H1 (cell line): ENCODE measurements around the gene BLCAP. TPM values are rescaled to one million over a fixed set of nuclear protein-coding genes. Genes with fewer than 3 reads are reported as not detected.

Source experiments
- EP300 ChIP-seq, 2 experiments: IDR thresholded peaks; 1 replicate in 1 of 2; 2 replicates in 1 of 2; pipeline ENCODE4 v1.6.1; 2011 to 2012; ENCODE audit warnings: low read depth in 2 of 2, low read length in 2 of 2, mild to moderate bottlenecking in 2 of 2, borderline replicate concordance in 1 of 2, inconsistent platforms in 1 of 2, moderate library complexity in 1 of 2
- HDAC2 ChIP-seq, 2 experiments: fragments of 300-600 bp in 1 of 2; sonication (generic) in 1 of 2; IDR thresholded peaks; 2 replicates each; pipeline ENCODE4 v1.6.1; 2011 to 2012; ENCODE audit warnings: low read depth in 2 of 2, low read length in 2 of 2, mild to moderate bottlenecking in 2 of 2, moderate library complexity in 2 of 2, borderline replicate concordance in 1 of 2, inconsistent platforms in 1 of 2
- PHF8 ChIP-seq: fragments of 200-600 bp; sonication (generic); conservative IDR thresholded peaks from 2 replicates; pipeline ENCODE4 v1.7.1; 2012; ENCODE audit warnings: low read depth, mild to moderate bottlenecking, inconsistent platforms, low read length, moderate library complexity
- RFX5 ChIP-seq: IDR thresholded peaks from 2 replicates; pipeline ENCODE4 v1.6.1; 2011; ENCODE audit warnings: low read depth, low read length, improper control_type of control experiment, borderline replicate concordance
- ZNF274 ChIP-seq: IDR thresholded peaks from 2 replicates; pipeline ENCODE4 v1.7.0; 2012; ENCODE audit warnings: low read length, borderline replicate concordance; ENCODE audit errors: extremely low read depth
- polyA plus RNA-seq, 7 experiments: library from polyadenylated mRNA; depleted of rRNA in 3 of 7; stranded (reverse) in 5 of 7; unstranded in 2 of 7; fragments of >200 nt in 5 of 7; fragments of 200-250 nt in 2 of 7; gene quantifications; 1 replicate in 5 of 7; 2 replicates in 1 of 7; 4 replicates in 1 of 7; pipeline versions ENCODE4 v1.2.1 to v1.2.3, GENCODE V29; 2011 to 2013; ENCODE audit warnings: missing spikeins in 2 of 7, mixed read lengths in 2 of 7
- total RNA-seq: library from RNA; stranded (reverse); fragmentation: NEBNext Ultra II Directional; extraction: Animal tissue kit (Norgen Biotek cat#: 25700); gene quantifications from 2 replicates; pipeline ENCODE4 v1.2.1, GENCODE V29; 2021

Gene BLCAP
- total and polyA plus RNA-seq, 2 of the 8 experiments (the other 6 are each of a cell fraction or from before 2014, with no cell fraction given) = 60.3 to 72.2 TPM

DNA sequence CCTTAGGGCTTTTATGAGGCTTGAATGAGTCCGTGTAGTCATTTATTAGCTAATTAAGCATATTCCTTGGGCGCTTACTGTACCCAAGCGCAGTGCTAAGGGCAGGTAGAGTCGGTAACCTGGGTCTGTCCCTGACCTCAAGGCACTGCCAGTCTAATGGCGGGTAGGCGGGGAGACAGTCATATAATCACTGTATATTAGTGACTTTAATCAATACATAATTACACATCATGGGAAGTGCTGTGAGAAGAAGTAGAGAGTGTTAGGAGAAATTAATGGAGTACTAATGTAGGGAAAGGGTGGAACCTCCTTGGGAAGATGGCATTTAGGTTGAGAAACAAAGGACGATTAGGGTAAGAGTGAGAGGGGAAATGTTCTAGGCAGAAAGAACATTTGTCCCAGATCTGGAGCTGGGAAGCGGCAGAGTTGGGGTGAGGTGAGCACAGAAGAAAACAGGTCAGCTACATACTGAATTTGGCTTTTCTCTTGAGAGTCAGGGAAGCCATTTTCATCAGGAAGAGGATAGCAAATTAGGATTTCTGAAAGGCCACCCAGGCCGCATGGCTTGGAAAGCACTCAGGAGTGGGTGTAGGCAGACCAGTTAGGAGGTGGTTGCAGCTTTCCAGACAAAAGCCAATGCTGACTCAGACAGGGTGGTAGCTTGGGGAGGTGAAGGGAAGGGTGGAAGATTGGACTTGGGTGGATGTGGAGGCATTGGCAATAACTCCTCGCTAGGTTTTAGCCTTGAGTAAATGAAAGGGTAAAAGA lies 954 bp upstream of the BLCAP start (continued):
- no peak for TF ChIP-seq EP300 (IDR thresholded peaks at IDR 0.05; ENCODE audit: borderline replicate concordance in 1 of 2, low read depth in 2 of 2, low read length in 2 of 2)
- no peak for TF ChIP-seq ZNF274
- peak; percentile 19; the same call in 1 of the 2 replicates for TF ChIP-seq PHF8
- TF ChIP-seq HDAC2 (IDR thresholded peaks at IDR 0.05; ENCODE audit: borderline replicate concordance in 1 of 2, low read depth in 2 of 2, low read length in 2 of 2) = no peak
- TF ChIP-seq RFX5 = no peak
